ENCODE results near the gene RNASE11.
"Not testable (repeated sequence)": the region's sequence is repeated elsewhere in the genome, so short reads cannot be mapped to it uniquely, and the experiment has no call there.

RNASE11 gene

GRCh38 chr14:20578325-20578724 is 9.5 kb downstream of the RNASE11 start:
- peaks cover 4% of the 10 kb centered on the region for H3K27me3 Mint-ChIP-seq (ENCODE audit: low read depth)
- TF ChIP-seq CTCF (IDR thresholded peaks at IDR 0.05; ENCODE audit: unreplicated experiment in 3 of 3) = no peak
- no peak overlapping the region for H3K27ac Mint-ChIP-seq
- H3K4me1 Mint-ChIP-seq = no peaks in the 10 kb centered on the region
- H3K36me3 Mint-ChIP-seq (ENCODE audit: low read depth) = no peaks in the 10 kb centered on the region
- no peaks in the 10 kb centered on the region for H3K9me3 Mint-ChIP-seq
- no peak overlapping the region for H3K4me3 Mint-ChIP-seq

GRCh38 chr14:20572382-20572990 is 15.3 kb downstream of the RNASE11 start:
- H3K4me1 Mint-ChIP-seq; H3K36me3 Mint-ChIP-seq (ENCODE audit: low read depth); H3K27ac Mint-ChIP-seq; H3K4me3 Mint-ChIP-seq; H3K27me3 Mint-ChIP-seq (ENCODE audit: low read depth): not testable (repeated sequence)
- H3K9me3 Mint-ChIP-seq = peaks cover 18% of the 10 kb centered on the region

- peaks cover 21% of the 10 kb centered on the region for H3K9me3 Mint-ChIP-seq
- not testable (repeated sequence) for H3K4me1 Mint-ChIP-seq; H3K4me3 Mint-ChIP-seq; H3K27ac Mint-ChIP-seq; H3K27me3 Mint-ChIP-seq (ENCODE audit: low read depth); H3K36me3 Mint-ChIP-seq (ENCODE audit: low read depth)
Measured at GRCh38 chr14:20570720-20571119, 17.1 kb downstream of the RNASE11 start.

GRCh38 chr14:20569865-20570264 is 17.9 kb downstream of the RNASE11 start:
- H3K36me3 Mint-ChIP-seq (ENCODE audit: low read depth); H3K27ac Mint-ChIP-seq; H3K27me3 Mint-ChIP-seq (ENCODE audit: low read depth); H3K4me3 Mint-ChIP-seq; H3K4me1 Mint-ChIP-seq: not testable (repeated sequence)
- peaks cover 21% of the 10 kb centered on the region for H3K9me3 Mint-ChIP-seq

- no peaks in the 10 kb centered on the region for H3K27me3 Mint-ChIP-seq (ENCODE audit: low read depth)
- H3K4me1 Mint-ChIP-seq = no peaks in the 10 kb centered on the region
- peaks cover 21% of the 10 kb centered on the region for H3K9me3 Mint-ChIP-seq
- no peak overlapping the region for H3K4me3 Mint-ChIP-seq
- no peaks in the 10 kb centered on the region for H3K36me3 Mint-ChIP-seq (ENCODE audit: low read depth)
- H3K27ac Mint-ChIP-seq = no peak overlapping the region
- TF ChIP-seq CTCF (IDR thresholded peaks at IDR 0.05; ENCODE audit: unreplicated experiment in 3 of 3) = no peak
Measured at GRCh38 chr14:20569066-20569465, 18.7 kb downstream of the RNASE11 start.

GRCh38 chr14:20568393-20568792 is 19.4 kb downstream of the RNASE11 start:
- Mint-ChIP-seq H3K27me3 (ENCODE audit: low read depth) (no peaks in the 10 kb centered on the region), H3K9me3 (peaks cover 21% of the 10 kb centered on the region), H3K27ac (no peak overlapping the region), H3K36me3 (ENCODE audit: low read depth) (no peaks in the 10 kb centered on the region), H3K4me1 (no peaks in the 10 kb centered on the region), H3K4me3 (no peak overlapping the region)
- no peak for TF ChIP-seq CTCF (IDR thresholded peaks at IDR 0.05; ENCODE audit: unreplicated experiment in 3 of 3)

GRCh38 chr14:20567199-20567598 is 20.6 kb downstream of the RNASE11 start:
- not testable (repeated sequence) for H3K36me3 Mint-ChIP-seq (ENCODE audit: low read depth); H3K4me1 Mint-ChIP-seq; H3K4me3 Mint-ChIP-seq; H3K27ac Mint-ChIP-seq; H3K27me3 Mint-ChIP-seq (ENCODE audit: low read depth)
- peaks cover 17% of the 10 kb centered on the region for H3K9me3 Mint-ChIP-seq

- no peak for TF ChIP-seq CTCF (IDR thresholded peaks at IDR 0.05; ENCODE audit: unreplicated experiment in 3 of 3)
- no peaks in the 10 kb centered on the region for H3K36me3 Mint-ChIP-seq (ENCODE audit: low read depth)
- no peaks in the 10 kb centered on the region for H3K27me3 Mint-ChIP-seq (ENCODE audit: low read depth)
- no peak overlapping the region for H3K27ac Mint-ChIP-seq
- no peaks in the 10 kb centered on the region for H3K4me1 Mint-ChIP-seq
- H3K9me3 Mint-ChIP-seq = peaks cover 16% of the 10 kb centered on the region
- H3K4me3 Mint-ChIP-seq = no peak overlapping the region
Measured at GRCh38 chr14:20564501-20564997, 23.3 kb downstream of the RNASE11 start.

All from nephron (organoid).